MM.1S (cell line): ENCODE measurements around the gene PRUNE2.

Experiments used
- DNase-seq: peaks from one replicate; pipeline ENCODE4 v3.0.0-alpha.2; 2015
- H2AFZ ChIP-seq: fragments of 300-600 bp; sonication (generic); 2 replicates; pipeline ENCODE4 v1.6.0; 2016; ENCODE audit warnings: antibody characterized with exemption, low read length
- H3F3A ChIP-seq: fragments of 300-600 bp; sonication (generic); 2 replicates; pipeline ENCODE4 v1.6.1; 2016; ENCODE audit warnings: mild to moderate bottlenecking, antibody characterized with exemption, low read length, moderate library complexity, mixed read lengths; ENCODE audit not compliant: insufficient read depth
- H3K27ac ChIP-seq: fragments of 300-600 bp; sonication (generic); 2 replicates; pipeline ENCODE4 v1.5.1; 2016; ENCODE audit warnings: mild to moderate bottlenecking, low read length
- H3K27me3 ChIP-seq: fragments of 300-600 bp; sonication (generic); replicated peaks from 2 replicates; pipeline ENCODE4 v1.6.0; 2016; ENCODE audit warnings: low read length; ENCODE audit not compliant: insufficient read depth
- H3K36me3 ChIP-seq: fragments of 300-600 bp; sonication (generic); replicated peaks from 2 replicates; pipeline ENCODE4 v1.6.1; 2016; ENCODE audit warnings: mild to moderate bottlenecking, low read length, mixed read lengths; ENCODE audit not compliant: insufficient read depth
- H3K4me1 ChIP-seq: fragments of 300-600 bp; sonication (generic); 2 replicates; pipeline ENCODE4 v1.6.1; 2016; ENCODE audit warnings: low read length, mixed read lengths
- H3K4me2 ChIP-seq: fragments of 300-600 bp; sonication (generic); 2 replicates; pipeline ENCODE4 v1.6.0; 2016; ENCODE audit warnings: low read depth, low read length
- H3K4me3 ChIP-seq: fragments of 300-600 bp; sonication (generic); 2 replicates; pipeline ENCODE4 v1.5.1; 2016; ENCODE audit warnings: low read length, mixed read lengths
- H3K79me2 ChIP-seq: fragments of 300-600 bp; sonication (generic); 2 replicates; pipeline ENCODE4 v1.6.1; 2016; ENCODE audit warnings: mixed run types, low read length, mixed read lengths
- H3K9ac ChIP-seq: fragments of 300-600 bp; sonication (generic); 2 replicates; pipeline ENCODE4 v1.6.1; 2016; ENCODE audit warnings: low read length, mixed read lengths
- H3K9me2 ChIP-seq: fragments of 300-600 bp; sonication (generic); replicated peaks from 2 replicates; pipeline ENCODE4 v1.6.1; 2016; ENCODE audit warnings: mild to moderate bottlenecking, low read length, mixed read lengths; ENCODE audit not compliant: insufficient read depth
- H3K9me3 ChIP-seq: fragments of 300-600 bp; sonication (generic); replicated peaks from 2 replicates; pipeline ENCODE4 v1.6.1; 2016; ENCODE audit warnings: mild to moderate bottlenecking, low read length, mixed read lengths; ENCODE audit not compliant: insufficient read depth
- H4K20me1 ChIP-seq: fragments of 300-600 bp; sonication (generic); 2 replicates; pipeline ENCODE4 v1.6.1; 2016; ENCODE audit warnings: mild to moderate bottlenecking, low read length, moderate library complexity, mixed read lengths; ENCODE audit not compliant: insufficient read depth
- CTCF ChIP-seq: fragments of 300-600 bp; sonication (generic); IDR thresholded peaks from 2 replicates; pipeline ENCODE4 v1.5.1; 2016; ENCODE audit warnings: antibody characterized with exemption, low read length, mixed read lengths
- EZH2 ChIP-seq: fragments of 300-600 bp; sonication (generic); optimal IDR thresholded peaks from 2 replicates; pipeline ENCODE3; 2017; ENCODE audit warnings: low read depth, mild to moderate bottlenecking, antibody characterized with exemption, low read length, mixed read lengths
- EZH2phosphoT487 ChIP-seq: fragments of 300-600 bp; sonication (generic); IDR thresholded peaks from 2 replicates; pipeline ENCODE4 v1.6.1; 2018; ENCODE audit warnings: antibody characterized with exemption, low read length

Gene PRUNE2

GRCh38 chr9:76576344-76576743, 329.6 kb downstream of the PRUNE2 start:
- DNase-seq, result no peak
- Histone ChIP-seq H3K9ac (no peak overlapping the region), H3K4me1 (no peaks in the 10 kb centered on the region), H3K4me3 (no peak overlapping the region), H3F3A (no peaks in the 10 kb centered on the region), H2AFZ (no peak overlapping the region), H3K27ac (no peak overlapping the region), H3K9me2 (no peaks in the 10 kb centered on the region), H3K79me2 (no peaks in the 10 kb centered on the region), H3K9me3 (no peaks in the 10 kb centered on the region), H3K36me3 (no peaks in the 10 kb centered on the region), H3K27me3 (no peaks in the 10 kb centered on the region), H3K4me2 (no peak overlapping the region), H4K20me1 (no peaks in the 10 kb centered on the region)
- TF ChIP-seq EZH2phosphoT487 (no peak), CTCF (no peak), EZH2 (no peak)

- Histone ChIP-seq H3K9ac (no peak overlapping the region), H3K4me3 (no peak overlapping the region), H3K9me2 (no peaks in the 10 kb centered on the region), H3K4me1 (no peaks in the 10 kb centered on the region), H3F3A (no peaks in the 10 kb centered on the region), H3K36me3 (no peaks in the 10 kb centered on the region), H3K27ac (no peak overlapping the region), H3K79me2 (no peaks in the 10 kb centered on the region), H4K20me1 (no peaks in the 10 kb centered on the region), H3K4me2 (no peak overlapping the region), H3K27me3 (no peaks in the 10 kb centered on the region), H3K9me3 (no peaks in the 10 kb centered on the region), H2AFZ (no peak overlapping the region)
- TF ChIP-seq EZH2 (no peak), EZH2phosphoT487 (no peak), CTCF (no peak)
- DNase-seq, result no peak
These were observed 330.2 kb downstream of the PRUNE2 start for GRCh38 chr9:76575761-76576160.

- no peaks in the 10 kb centered on the region for H3K4me1 ChIP-seq
- H3K36me3 ChIP-seq, result no peaks in the 10 kb centered on the region
- H3K79me2 ChIP-seq, result no peaks in the 10 kb centered on the region
- no peak for DNase-seq
- H3K9me2 ChIP-seq, result no peaks in the 10 kb centered on the region
- no peaks in the 10 kb centered on the region for H4K20me1 ChIP-seq
- no peaks in the 10 kb centered on the region for H3K27me3 ChIP-seq
- no peak for TF ChIP-seq EZH2
- TF ChIP-seq EZH2phosphoT487, result no peak
- TF ChIP-seq CTCF, result no peak
- H3K27ac ChIP-seq, result no peak overlapping the region
- no peak overlapping the region for H3K4me2 ChIP-seq
- no peak overlapping the region for H2AFZ ChIP-seq
- no peaks in the 10 kb centered on the region for H3F3A ChIP-seq
- H3K9me3 ChIP-seq, result no peaks in the 10 kb centered on the region
- H3K9ac ChIP-seq, result no peak overlapping the region
- H3K4me3 ChIP-seq, result no peak overlapping the region
These were observed 331.8 kb downstream of the PRUNE2 start for GRCh38 chr9:76573905-76574760.
